Suprapubic skin (tissue), 4 donors: Measurements from ENCODE around the gene MRPL50. TPM values are rescaled to one million over a fixed set of nuclear protein-coding genes. Genes with fewer than 3 reads are reported as not detected.

Experiments used
- DNase-seq, 2 donors: peaks; one replicate each; pipeline ENCODE4 v3.0.0-alpha.2; 2019; ENCODE audit warnings: low spot score in 2 of 2
- H3K27ac ChIP-seq: fragments of 200-600 bp; sonication (generic); one replicate; pipeline ENCODE4 v1.5.1; 2019
- H3K27me3 ChIP-seq: fragments of 200-600 bp; sonication (generic); one replicate; pipeline ENCODE4 v1.5.1; 2019
- H3K36me3 ChIP-seq: fragments of 200-600 bp; sonication (generic); one replicate; pipeline ENCODE4 v1.5.1; 2019
- H3K4me1 ChIP-seq: fragments of 200-600 bp; sonication (generic); one replicate; pipeline ENCODE4 v1.5.1; 2019
- H3K4me3 ChIP-seq: fragments of 200-600 bp; sonication (generic); one replicate; pipeline ENCODE4 v1.5.1; 2019; ENCODE audit warnings: mild to moderate bottlenecking
- H3K9me3 ChIP-seq: fragments of 200-600 bp; sonication (generic); one replicate; pipeline ENCODE4 v1.5.1; 2019
- CTCF ChIP-seq, 2 donors: fragments of 200-600 bp in 1 of 2; fragments of 450-650 bp in 1 of 2; sonication (generic) in 1 of 2; IDR thresholded peaks; one replicate each; pipeline ENCODE4 v1.5.1; 2016 to 2019; ENCODE audit warnings: antibody characterized with exemption in 2 of 2, mild to moderate bottlenecking in 1 of 2, moderate library complexity in 1 of 2
- EP300 ChIP-seq: sonication (generic); formaldehyde crosslinking; IDR thresholded peaks from one replicate; pipeline ENCODE4 v1.6.1; 2017; ENCODE audit warnings: antibody characterized with exemption
- POLR2A ChIP-seq, 2 donors: fragments of 450-650 bp; IDR thresholded peaks; one replicate each; pipeline ENCODE4 v1.6.1; 2017; ENCODE audit warnings: antibody characterized with exemption in 2 of 2, mild to moderate bottlenecking in 2 of 2, moderate library complexity in 2 of 2
- POLR2AphosphoS5 ChIP-seq, 3 donors: sonication (generic); formaldehyde crosslinking; IDR thresholded peaks; one replicate each; pipeline ENCODE4 v1.6.1; 2017; ENCODE audit warnings: antibody characterized with exemption in 3 of 3
- WGBS: methylation state at CpG from one replicate; pipeline ENCODE4 v1.1.5; 2018; 5-methylcytosine and 5-hydroxymethylcytosine counted together
- total RNA-seq, 4 donors: library from RNA; depleted of rRNA; stranded (reverse); fragments of >200 nt; gene quantifications; one replicate each; pipeline ENCODE4 v1.1.0, GENCODE V29; 2016

The MRPL50 gene
- total RNA-seq, 4 donors from 2014 or later: 6.8 to 13.0 (median 11.2) TPM

- Histone ChIP-seq H3K36me3 (no peaks in the 10 kb centered on the region), H3K4me3 (no peak overlapping the region), H3K9me3 (peaks cover 9% of the 10 kb centered on the region), H3K4me1 (no peaks in the 10 kb centered on the region), H3K27me3 (no peaks in the 10 kb centered on the region), H3K27ac (no peak overlapping the region)
- DNase-seq: no peak
- no peak for TF ChIP-seq POLR2AphosphoS5 (IDR thresholded peaks at IDR 0.05)
- no peak for TF ChIP-seq POLR2A (IDR thresholded peaks at IDR 0.05)
- TF ChIP-seq EP300: no peak
- TF ChIP-seq CTCF (IDR thresholded peaks at IDR 0.05): no peak
- 86% methylated on average over 2 of the region's 2 CpGs for WGBS
These were observed 15.1 kb downstream of the MRPL50 start for GRCh38 chr9:101383361-101383760.

DNA sequence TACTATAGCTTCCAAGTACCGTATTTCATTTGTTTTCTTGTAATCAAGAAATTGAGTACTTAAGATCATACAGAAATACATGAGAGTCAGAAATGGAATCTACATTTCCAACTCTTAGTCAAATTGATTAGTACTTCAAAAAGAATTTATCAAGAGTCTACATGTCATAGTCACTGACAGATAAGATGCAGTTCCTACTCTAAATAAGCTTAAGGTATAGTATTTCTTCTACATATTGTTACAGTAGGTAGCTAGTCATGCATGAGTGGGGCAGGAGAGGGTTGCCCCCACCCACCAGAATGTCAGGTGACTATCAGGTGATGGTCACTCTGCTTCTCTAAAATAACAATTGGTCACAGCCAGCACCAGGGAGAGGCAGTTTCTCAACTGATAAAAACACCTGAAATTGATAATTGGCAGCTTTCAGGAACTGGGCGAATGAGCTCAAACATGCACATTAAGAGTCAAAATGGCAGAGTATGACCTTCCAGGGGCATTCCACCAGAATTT is 16.5 kb downstream of the MRPL50 start:
- no peaks in the 10 kb centered on the region for H3K27me3 ChIP-seq
- H3K4me3 ChIP-seq: no peak overlapping the region
- no peak overlapping the region for H3K27ac ChIP-seq
- H3K9me3 ChIP-seq: peaks cover 9% of the 10 kb centered on the region
- TF ChIP-seq CTCF (IDR thresholded peaks at IDR 0.05): no peak
- TF ChIP-seq POLR2A (IDR thresholded peaks at IDR 0.05): no peak
- TF ChIP-seq POLR2AphosphoS5 (IDR thresholded peaks at IDR 0.05): no peak
- no peak for DNase-seq
- H3K36me3 ChIP-seq: no peaks in the 10 kb centered on the region
- WGBS: 93% methylated on average over 2 of the region's 2 CpGs
- no peaks in the 10 kb centered on the region for H3K4me1 ChIP-seq

DNA sequence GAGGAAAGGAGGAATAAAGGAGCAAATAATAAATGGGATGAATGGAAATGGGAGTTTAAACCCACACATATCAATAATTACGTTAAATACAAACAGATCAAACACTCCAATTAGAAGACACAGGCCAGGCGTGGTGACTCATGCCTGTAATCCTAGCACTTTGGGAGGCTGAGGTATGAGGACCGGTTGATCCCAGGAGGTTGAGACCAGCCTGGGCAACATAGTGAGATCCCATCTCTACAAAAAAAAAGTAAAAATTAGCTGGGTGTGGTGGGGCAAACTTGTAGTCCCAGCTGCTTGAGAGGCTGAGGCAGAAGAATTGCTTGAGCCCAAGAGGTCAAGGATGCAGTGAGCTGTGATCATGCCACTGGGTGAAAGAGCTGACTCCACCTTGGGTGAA is 17.3 kb downstream of the MRPL50 start:
- Histone ChIP-seq H3K9me3 (peaks cover 9% of the 10 kb centered on the region), H3K4me1 (no peaks in the 10 kb centered on the region), H3K27me3 (no peaks in the 10 kb centered on the region), H3K27ac (no peak overlapping the region), H3K36me3 (no peaks in the 10 kb centered on the region), H3K4me3 (no peak overlapping the region)
- 96% methylated on average over 3 of the region's 3 CpGs for WGBS
- TF ChIP-seq CTCF (IDR thresholded peaks at IDR 0.05) (no peak), POLR2AphosphoS5 (IDR thresholded peaks at IDR 0.05) (no peak), EP300 (no peak), POLR2A (IDR thresholded peaks at IDR 0.05) (no peak)
- no peak for DNase-seq

DNA sequence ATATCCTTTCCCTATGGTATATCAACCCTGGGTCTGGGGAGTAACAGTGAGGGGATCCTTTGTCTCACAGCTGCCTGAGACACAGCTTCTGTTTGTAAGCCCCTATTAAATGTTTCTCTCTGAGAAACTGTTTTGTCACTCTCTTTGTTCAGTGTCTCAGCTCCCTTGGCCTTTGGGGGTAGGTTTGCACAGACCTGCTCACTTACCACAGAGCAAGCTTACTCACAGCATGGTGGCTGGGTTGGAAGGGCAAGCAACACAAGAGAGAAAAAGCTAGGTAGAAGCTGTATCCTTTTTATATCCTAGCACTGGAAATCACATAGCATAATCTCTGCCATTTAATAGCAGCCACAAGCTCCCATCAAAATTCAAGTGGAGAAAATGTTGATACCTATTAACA is 18.1 kb downstream of the MRPL50 start:
- Histone ChIP-seq H3K36me3 (no peaks in the 10 kb centered on the region), H3K4me1 (no peaks in the 10 kb centered on the region), H3K27me3 (no peaks in the 10 kb centered on the region), H3K9me3 (peaks cover 8% of the 10 kb centered on the region), H3K4me3 (no peak overlapping the region), H3K27ac (no peak overlapping the region)
- no peak for DNase-seq
- TF ChIP-seq POLR2A (IDR thresholded peaks at IDR 0.05): no peak
- no peak for TF ChIP-seq EP300
- no peak for TF ChIP-seq POLR2AphosphoS5 (IDR thresholded peaks at IDR 0.05)
- TF ChIP-seq CTCF (IDR thresholded peaks at IDR 0.05): no peak

GRCh38 chr9:101376111-101376848 is 22.1 kb downstream of the MRPL50 start:
- Histone ChIP-seq H3K4me3 (no peak overlapping the region), H3K27me3 (no peaks in the 10 kb centered on the region), H3K36me3 (no peaks in the 10 kb centered on the region), H3K9me3 (no peaks in the 10 kb centered on the region), H3K4me1 (no peaks in the 10 kb centered on the region), H3K27ac (no peak overlapping the region)
- no peak for DNase-seq
- TF ChIP-seq EP300 (no peak), POLR2AphosphoS5 (IDR thresholded peaks at IDR 0.05) (no peak), POLR2A (IDR thresholded peaks at IDR 0.05) (no peak), CTCF (IDR thresholded peaks at IDR 0.05) (no peak)
- 49% methylated on average over 6 of the region's 6 CpGs for WGBS
